Activated T-cell treated with anti-CD3 and anti-CD28 coated beads for 24 hours (primary cell): ENCODE data around the gene ZNF664.

Source experiments
- DNase-seq: peaks from one replicate; pipeline ENCODE4 v3.0.0-alpha.2; 2020; ENCODE audit warnings: low read depth

The ZNF664 gene

DNA sequence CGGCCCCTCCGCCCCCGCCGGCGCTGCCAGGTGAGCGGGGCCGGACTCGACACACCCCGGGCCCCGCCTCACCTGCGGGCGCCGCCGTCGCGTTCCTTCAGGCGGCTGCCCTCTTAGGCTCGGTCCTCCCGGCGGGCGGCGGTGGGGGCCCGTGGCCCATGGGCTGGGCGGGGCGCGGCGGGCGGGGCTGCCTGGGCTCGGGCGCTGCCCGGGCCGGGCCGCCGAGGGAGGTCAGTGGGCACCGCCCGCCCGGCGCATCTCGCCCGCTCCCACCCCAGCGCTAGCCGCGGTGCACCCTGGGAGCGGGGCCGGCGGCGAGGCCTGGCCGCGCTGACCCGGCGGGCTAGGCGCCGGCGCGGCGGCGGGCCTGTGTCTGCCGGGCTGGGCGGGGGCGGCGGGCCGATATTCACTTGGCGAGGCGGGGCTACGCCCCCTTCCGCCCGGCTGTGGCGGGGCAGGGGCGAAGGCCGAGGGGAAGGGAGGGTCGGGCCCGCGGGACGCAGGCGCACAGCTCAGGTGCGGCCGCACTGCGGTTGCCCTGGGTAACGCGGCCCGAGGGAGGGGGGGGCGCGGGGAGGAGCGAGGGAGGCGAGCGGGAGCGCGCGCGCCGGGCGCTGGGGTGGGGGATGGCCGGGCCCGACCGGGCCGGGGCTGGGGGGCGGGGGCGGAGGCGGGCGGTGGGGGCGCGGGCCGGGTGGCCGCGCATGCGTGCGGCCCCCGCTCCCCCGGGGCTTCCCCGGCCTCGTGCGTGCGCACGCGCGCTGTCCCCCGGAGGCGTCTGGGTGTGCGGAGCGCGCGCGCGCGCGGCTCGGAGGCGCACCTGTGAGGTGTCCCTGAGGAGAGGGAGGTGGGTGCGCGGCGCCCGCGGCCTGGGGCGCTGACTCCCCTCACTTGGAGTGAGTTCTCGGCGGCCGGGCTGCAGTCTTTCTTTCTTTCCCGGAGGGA, at the start of gene ZNF664, which contains the start of gene CCDC92:
TSS of gene ZNF664 (plus strand) at position 759 of the 945 bp plus-strand sequence. CDS start 38,930 bp downstream, outside the sequence.
TSS of gene CCDC92 (minus strand) at position 375 of the 945 bp plus-strand sequence. CDS start 28,526 bp downstream, outside the sequence.
- DNase-seq: peak; percentile 94

DNA sequence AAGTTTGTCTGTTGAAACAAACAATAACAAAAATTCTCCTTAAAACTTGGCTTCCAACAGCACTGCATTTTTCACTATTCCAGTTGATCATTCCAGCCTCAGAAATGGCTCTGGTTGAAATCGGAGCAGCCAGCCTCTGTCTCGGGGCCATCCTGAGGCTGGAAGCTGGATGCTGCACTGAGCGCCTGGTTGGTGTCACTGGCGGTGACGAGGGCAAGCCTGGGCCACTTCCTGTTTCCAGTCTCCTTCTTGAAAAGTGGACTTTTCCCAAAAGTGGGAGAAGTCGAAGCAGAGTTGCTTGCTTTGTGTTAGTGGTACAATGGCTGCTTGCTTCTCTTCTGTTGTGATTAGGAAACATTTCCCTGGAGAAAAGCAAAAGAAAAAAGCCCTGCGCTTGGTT, 49.1 kb upstream of the ZNF664 start:
- no peak for DNase-seq

DNA sequence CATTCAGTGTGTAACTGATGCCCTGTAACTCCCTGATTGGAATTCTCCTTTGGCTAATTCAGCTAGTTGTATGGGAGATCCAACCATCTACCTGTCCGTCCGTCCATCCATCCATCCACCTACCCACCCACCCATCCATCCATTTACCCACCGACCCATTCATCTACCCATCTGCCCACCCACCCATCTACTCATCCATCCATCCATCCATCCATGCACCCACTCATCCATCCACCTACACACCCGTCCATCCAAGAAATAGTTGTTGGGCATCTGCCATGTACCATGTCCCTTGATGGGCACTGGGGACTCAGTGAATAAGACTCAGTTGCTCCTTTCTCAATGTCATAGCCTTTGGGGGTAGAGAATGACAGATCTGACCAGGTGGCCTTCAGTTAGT, 48.5 kb upstream of the ZNF664 start:
- DNase-seq: no peak

DNA sequence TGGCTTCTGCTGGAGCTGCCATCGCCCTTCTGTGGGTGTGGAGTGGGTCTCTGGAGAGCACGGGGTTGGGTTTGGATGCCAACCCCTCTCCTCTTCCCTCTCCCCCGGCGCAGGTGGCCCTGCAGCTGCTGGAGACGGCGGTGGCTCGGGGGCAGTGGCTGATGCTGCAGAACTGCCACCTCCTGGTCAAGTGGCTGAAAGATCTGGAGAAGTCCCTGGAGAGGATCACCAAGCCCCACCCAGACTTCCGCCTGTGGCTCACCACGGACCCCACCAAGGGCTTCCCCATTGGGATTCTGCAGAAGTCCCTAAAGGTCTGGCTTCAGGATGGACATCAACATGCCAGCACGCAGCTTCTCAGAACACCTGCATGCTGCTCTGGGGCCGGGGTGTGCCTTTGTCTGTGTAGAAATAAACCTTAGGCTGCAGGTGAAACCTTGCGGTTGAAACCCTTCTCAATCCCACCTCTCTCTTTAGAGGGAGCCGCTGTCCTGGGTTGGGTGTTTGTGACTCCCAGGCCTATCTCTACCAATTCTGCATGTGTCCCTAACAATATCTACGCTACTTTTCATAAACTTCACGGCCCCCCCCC, 44.6 kb upstream of the ZNF664 start:
- no peak for DNase-seq

DNA sequence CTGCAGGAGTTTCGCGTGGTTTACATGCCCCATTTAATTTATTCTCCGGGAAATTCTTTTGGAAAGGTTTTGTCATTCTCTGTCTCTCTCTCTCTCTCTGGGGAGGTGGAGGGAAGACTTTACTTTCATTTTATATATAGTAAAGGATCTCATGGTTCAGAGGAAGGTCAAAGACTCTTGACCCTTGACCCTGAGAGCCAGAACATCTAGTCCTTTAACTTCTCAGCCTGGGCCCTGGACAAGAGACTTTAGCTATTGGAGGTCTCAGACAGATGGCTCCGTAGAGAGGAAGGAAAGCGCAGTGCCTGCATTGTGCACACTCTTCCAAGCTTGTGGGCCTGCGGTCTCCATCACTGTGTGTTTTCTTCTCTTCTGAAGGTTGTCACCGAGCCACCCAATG, 44.1 kb upstream of the ZNF664 start:
- DNase-seq: no peak

DNA sequence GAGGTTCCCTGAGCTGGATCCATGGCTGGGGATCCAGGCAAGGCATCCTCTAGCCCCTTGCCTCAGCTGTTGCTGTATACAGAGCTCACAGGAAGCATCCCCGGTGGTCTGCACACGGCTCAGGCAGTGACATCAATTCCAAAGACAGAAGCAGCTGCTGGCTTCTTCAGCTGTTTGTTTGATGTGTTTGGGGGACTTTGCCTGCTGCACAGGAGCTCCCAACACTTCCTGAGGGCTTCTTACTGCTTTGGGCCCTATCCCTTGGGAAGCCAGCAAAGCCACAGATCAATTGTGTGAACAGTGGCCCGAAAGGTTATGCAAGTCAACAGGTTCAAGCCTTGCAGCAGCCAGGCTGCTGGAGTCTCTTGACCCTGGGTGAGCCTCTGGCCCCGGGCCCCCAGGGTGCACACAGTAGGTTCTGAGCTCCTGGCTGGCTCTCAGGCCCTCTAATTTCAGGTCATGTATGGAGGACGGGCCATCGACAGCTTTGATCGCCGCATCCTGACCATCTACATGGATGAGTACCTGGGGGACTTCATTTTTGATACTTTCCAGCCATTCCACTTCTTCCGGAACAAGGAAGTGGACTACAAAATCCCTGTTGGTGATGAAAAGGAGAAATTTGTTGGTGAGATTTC, 43.0 kb upstream of the ZNF664 start:
- no peak for DNase-seq

DNA sequence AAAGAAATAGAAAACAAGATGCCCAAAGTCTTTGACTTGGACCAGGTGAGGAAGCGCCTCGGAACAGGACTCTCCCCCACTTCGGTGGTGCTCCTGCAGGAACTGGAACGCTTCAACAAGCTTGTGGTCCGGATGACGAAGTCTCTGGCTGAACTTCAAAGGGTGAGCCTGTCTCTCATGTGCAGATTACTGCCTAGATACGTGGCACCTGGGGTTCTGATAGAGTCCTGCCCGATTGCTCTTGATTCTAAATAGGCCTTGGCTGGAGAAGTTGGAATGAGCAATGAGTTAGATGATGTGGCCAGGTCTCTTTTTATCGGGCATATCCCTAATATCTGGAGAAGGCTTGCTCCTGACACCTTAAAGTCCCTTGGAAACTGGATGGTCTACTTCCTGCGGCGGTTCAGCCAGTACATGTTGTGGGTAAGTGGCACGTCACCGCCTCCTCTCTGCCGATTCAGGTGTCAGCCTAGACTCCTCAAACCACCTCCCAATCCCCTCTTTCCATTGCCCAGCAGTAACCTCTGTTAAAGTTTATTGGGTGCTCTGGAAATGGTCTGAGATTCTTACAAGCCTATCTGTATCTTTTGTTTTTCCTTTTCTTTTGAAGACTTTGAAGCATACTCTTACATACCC, 41.2 kb upstream of the ZNF664 start:
- DNase-seq: no peak

DNA sequence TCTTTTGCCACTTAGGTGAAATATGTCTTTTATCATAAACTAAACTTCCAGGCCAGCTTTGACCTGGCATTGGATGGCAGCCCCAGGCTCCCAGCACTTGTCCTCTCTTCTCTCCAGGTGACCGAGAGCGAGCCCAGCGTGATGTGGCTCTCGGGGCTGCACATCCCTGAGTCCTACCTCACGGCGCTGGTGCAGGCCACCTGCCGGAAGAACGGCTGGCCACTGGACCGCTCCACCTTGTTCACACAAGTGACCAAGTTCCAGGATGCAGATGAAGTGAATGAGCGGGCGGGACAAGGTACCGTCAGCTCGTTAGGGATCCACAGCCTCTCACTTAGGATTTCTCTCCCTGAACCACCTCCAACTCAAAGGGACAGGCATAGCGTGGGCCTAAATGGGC, 39.8 kb upstream of the ZNF664 start:
- DNase-seq: no peak

DNA sequence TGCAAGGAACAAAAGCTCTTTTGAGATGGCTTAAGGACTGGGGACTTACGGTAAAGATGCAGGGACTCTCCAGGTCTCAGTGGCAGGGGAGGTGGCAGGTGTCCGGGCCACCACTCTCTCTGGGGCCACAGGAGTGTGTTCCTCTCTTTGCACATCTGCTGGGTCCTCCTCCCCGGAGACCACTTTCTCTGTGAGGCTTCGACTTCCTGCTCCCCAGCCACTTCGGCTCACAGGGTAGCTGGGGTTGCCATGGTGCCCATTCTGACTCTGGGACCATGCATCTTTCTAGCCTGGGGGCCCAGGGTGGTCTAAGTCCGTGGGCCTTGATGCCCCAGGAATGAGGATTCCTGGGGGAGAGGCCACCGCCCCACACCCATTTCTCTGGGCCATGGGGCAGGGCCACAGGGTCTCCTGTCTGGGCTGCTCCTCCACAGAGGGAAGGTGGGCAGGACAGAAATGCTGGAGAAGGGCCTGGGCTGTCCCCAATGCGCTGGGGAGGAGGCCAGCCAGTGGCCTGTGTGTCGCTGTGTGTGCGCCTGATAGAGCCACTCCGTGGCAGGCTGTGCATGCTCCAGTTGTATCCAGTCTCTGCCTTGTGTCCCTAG, 38.9 kb upstream of the ZNF664 start:
- DNase-seq: no peak

DNA sequence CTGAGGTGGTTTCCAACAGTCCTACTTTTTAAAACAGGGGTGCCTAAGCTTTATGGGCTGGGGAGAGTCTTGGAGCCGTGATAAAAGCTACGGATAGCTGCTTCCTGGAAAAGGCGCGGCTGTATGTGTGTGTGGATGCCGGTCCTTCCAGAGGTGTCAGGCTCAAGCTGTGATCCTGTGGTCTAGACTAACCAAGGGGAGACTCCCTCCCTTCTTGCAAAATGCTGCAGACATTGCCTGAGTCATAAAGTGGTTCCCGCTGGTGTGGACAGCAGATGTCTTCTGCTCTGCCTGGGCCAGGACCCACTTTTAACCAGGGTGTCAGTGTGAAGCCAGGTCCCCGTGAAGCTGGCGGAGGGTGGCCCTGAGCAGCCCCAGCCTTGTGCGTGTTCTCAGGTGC, 38.2 kb upstream of the ZNF664 start:
- no peak for DNase-seq

DNA sequence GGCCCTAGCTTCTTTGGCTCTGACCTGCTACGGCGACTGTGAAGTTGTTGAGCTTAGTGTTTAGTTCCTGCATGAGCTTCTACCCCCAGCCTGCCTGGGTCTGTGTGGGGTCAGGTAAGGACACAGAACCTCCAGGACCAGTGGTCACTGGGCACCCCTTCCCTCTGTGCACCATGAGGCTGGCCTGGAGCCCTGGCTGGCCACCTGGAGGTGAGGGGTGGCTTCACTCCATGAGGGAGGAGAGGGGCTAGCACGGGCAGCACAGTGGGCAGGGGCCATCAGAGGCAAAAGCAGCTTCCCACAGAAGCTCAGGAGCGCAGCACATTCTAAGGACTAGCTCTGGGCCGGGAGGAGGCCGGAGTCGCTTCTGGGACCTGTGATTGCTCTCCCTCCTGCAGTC, 37.1 kb upstream of the ZNF664 start:
- no peak for DNase-seq

DNA sequence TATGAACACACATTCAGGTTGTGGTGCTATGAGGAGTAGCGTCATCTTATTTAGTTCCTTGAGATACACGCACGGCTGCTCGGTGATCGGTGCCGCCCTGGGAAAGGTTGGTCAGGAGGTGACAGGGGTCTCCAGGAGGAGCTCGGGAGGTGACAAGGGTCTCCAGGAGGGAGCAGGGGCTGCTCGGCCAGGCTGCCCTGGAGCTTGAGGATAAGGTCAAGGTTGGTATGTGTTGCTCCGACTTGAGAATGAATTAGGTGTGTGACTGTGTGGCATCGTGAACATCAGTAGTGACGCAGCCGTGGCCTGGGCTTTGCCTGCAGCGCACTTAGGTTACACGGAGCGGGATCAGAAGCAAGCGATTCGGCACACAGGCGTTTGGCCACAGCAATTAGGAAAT, 36.5 kb upstream of the ZNF664 start:
- no peak for DNase-seq

DNA sequence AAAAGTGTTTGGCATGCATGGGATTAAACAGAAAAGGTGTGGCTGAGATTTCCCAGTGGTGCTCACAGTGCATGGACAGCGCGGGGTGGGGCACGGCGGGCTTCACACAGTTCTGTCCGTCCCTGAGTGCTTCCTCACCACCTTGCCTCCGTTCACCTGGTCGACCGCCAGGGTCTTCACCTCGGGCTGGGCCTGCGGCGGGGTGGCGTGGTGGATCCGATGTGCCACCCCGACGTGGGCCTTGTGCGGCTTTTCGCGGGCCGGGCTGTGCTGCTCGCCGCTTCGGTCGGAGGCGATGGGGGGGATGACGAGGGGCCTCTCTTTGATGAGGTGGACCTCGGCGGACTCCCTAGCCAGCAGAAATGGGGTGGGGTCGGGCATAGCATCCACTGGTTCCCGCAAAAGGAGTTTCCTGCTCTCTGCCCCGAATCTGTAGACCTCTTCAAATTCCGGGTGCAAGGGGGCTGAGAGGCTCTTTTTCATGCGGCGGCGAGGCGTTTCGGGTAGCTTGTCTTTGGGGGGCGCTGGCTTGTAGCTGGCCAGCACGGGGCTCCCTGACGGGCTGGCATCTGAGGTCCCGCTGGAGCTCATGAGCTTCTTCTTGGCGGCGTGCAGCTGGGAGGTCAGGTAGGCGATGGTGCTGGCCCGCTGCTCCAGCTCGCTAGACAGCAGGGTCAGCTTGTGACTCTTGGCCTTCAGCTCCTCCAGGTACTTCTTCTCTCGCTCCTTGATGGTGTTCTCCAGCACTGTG, 35.9 kb upstream of the ZNF664 start:
- no peak for DNase-seq

DNA sequence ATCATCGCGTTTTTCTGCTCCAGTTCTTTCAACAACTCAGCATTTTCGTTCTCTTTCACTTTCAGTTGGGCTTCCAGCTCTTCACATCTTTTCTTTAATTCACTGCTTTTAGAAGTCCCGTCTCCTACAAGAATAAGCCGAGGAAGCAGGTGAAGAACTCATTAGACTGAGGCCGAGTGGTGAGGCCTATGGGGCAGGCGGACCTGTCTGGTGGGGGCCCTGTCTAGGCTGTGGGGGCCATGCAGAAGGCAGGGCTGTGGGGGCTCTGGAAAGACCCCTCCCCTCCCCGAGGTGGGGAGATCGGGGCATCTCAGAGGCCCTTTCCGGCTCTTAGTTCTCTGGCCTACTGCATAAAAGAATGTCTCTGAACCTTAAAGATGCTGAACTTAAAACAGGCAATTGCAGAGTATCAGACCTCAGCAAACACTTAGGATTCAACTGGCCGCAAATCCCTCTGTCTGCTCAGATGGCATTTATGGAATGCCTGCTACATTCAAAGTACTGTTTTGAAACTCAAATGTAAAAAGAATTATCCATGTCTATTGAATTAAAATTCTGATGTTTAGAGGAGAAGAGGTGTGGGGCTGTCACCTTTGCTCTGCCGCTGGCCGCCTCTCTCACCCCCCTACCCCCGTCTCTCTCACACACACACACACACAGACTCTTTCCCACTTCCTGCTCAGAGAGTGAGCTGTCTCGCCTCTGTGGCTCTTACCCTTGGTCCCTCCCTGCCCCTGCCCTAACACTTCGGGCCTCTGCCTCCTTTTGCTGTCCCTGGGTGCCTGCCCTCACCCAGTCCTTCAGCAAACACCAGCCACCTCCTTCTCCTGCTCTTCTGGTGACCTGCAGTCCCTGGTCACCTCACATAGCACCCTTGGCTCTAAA, 35.1 kb upstream of the ZNF664 start:
- DNase-seq: peak; percentile 31

DNA sequence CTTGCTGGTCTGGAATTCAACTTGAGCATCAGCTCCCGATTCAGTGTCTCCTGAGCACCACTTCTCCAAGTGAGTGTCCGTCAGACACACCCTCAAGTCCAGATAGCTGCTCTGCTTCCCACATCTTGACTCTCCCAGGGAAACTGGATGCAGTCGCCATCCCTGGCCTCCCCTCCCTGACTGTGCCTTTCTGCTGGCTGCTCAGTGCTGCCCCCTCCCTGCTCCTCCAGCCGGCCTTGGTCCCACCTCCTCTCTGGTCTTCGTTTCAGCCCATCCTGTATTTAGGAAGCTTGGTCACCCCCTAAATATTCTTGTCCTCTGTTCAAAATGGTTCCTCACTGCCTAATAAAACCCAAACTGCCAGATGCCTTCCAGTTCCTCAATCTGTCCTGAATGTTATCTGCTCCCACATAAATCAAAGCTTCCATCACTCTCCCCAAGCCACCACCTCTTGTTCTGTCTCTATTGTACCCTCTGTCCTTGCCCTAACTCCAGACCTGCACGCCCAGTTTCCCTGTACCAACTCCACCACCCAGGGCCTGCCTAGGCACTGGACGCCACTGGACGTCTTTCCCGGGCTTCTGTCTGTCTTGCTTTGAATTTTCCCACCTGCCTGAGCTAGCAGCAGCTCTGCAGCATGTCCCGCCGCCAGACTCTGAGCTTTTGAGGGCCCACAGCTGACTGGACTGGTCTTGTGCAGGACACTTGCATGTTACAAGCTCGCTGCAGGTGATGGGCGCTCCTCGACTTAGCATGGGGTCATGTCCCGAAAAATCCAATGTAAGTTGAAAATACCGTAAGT, 34.1 kb upstream of the ZNF664 start:
- DNase-seq: no peak

DNA sequence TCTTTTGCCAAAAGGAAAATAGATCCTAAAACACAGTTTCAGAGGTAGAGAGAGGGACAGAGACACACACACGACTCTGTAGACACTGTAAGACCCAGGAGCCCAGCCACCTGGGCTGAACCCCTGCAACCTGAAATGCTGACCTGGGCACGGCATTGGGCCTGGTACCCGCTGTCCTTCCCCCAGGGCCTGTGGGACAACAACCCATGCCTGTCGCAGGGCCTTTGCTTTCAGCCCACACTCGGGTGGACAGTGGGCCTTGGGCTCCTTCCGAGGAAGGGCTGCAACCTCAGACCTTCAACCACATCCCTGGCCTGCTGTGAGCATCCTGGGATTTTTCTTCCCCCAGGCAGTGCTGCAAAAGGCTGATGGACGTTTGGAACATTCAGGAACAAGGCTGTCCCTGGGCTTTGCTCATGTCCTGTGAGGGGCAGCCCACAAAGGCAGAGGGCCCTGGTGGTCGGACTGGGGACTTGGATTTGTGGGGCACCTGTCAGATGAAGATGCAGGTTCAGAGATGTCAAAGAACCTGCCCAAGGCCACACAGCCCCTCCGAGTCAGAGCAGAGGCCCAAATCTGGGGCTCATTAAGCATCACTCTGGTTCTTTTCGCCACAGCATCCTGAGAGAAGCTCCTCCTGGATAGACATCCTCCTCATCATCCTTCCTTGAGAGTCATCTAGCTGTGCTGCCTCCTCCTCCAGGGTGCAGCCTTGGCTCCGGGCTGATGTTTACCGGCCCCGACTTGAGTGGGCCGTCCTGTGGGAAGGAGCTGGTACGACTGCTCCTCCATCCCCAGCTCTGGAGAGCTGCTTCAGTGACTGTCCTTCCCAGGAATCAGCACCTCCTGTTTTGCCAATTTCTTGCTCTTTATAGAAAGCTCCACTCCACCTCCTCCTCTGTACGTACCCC, 33.0 kb upstream of the ZNF664 start:
- DNase-seq: no peak

DNA sequence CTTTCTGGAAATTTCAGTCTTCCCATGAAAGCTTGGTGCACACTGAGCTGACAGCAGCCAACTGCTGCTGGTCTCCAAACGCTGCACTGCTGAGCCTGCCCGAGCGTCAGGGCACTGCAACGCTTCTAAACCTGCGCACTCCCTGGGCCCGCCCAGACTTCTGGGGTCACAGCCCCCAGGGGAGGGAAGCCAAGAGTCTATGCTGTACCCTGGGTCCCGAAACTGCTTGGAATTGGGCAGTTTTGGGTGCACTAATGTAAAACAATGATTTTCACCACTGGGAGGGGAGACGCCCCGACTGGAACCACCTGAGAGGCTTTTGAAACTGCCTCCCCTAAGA, 32.4 kb upstream of the ZNF664 start:
- DNase-seq: no peak

DNA sequence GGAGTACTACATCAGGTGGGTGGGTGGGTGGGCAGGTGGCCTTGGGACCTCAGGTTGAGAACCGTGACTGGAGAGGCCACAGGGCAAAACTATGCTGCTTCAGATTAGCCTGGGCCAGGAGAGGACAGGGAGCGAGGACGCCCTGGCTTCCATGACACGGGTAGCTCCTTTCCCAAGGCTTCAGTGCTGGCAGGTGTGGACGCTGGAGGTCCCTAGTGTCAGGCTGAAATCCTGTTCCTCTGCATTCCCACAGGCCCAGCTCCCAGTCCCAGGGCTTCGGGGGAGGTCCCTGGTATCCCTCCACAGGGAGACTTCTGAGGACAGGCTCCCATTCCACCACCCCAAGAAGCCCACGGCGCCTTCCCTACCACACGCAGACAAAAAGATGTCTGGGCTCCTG, 32.0 kb upstream of the ZNF664 start:
- DNase-seq: no peak
